IPS-NIHi11 (cell line): ENCODE data around the gene CENPH.
"Not testable (repeated sequence)": the region's sequence is repeated elsewhere in the genome, so short reads cannot be mapped to it uniquely, and the experiment has no call there.

Source experiments
- DNase-seq: peaks from one replicate; pipeline ENCODE4 v3.0.0; 2012; ENCODE audit warnings: mixed read lengths, low spot score

The CENPH gene

GRCh38 chr5:69189162-69190086, at the start of gene CENPH:
CENPH (plus strand) TSS chr5:69189583; CDS start chr5:69189635, 52 bp downstream.
- peak; percentile 95 for DNase-seq

- DNase-seq = not testable (repeated sequence)
Observed at GRCh38 chr5:69140239-69140638, 49.1 kb upstream of the CENPH start.

- no peak for DNase-seq
Observed at GRCh38 chr5:69140827-69141226, 48.6 kb upstream of the CENPH start.

- DNase-seq = not testable (repeated sequence)
Observed at GRCh38 chr5:69148576-69148975, 40.8 kb upstream of the CENPH start.

- DNase-seq = no peak
Observed at GRCh38 chr5:69148981-69149675, 40.3 kb upstream of the CENPH start.

- no peak for DNase-seq
Observed at GRCh38 chr5:69149676-69150010, 39.7 kb upstream of the CENPH start.

GRCh38 chr5:69152731-69153130, 36.7 kb upstream of the CENPH start:
- DNase-seq = no peak

GRCh38 chr5:69156456-69156855, 32.9 kb upstream of the CENPH start:
- DNase-seq = no peak

- no peak for DNase-seq
Observed at GRCh38 chr5:69158039-69158438, 31.3 kb upstream of the CENPH start.

- peak; percentile 29 for DNase-seq
Observed at GRCh38 chr5:69160651-69161050, 28.7 kb upstream of the CENPH start.

GRCh38 chr5:69166686-69167492, 22.5 kb upstream of the CENPH start, which contains the start of gene CCNB1:
CCNB1 (plus strand) TSS chr5:69167150; CDS start chr5:69167263, 113 bp downstream.
- DNase-seq = peak; percentile 100

GRCh38 chr5:69167493-69167855, 21.9 kb upstream of the CENPH start:
- DNase-seq = peak; percentile 58

- no peak for DNase-seq
Observed at GRCh38 chr5:69167929-69168328, 21.5 kb upstream of the CENPH start.

GRCh38 chr5:69170495-69170894, 18.9 kb upstream of the CENPH start:
- no peak for DNase-seq

GRCh38 chr5:69170969-69171368, 18.4 kb upstream of the CENPH start:
- DNase-seq = no peak

GRCh38 chr5:69181659-69182293, 7.6 kb upstream of the CENPH start:
- not testable (repeated sequence) for DNase-seq

- peak; percentile 27 for DNase-seq
Observed at GRCh38 chr5:69184621-69185020, 4.8 kb upstream of the CENPH start.

GRCh38 chr5:69187342-69187741, 2.0 kb upstream of the CENPH start:
- no peak for DNase-seq

GRCh38 chr5:69188811-69189161, 597 bp upstream of the CENPH start:
- DNase-seq = no peak

- no peak for DNase-seq
Observed at GRCh38 chr5:69202497-69202896, 13.1 kb downstream of the CENPH start.

GRCh38 chr5:69206528-69207190, 17.3 kb downstream of the CENPH start:
- no peak for DNase-seq
